Measurements from ENCODE around the gene TRABD2B.
"Not testable (repeated sequence)": the region's sequence is repeated elsewhere in the genome, so short reads cannot be mapped to it uniquely, and the experiment has no call there.

Gene TRABD2B

DNA sequence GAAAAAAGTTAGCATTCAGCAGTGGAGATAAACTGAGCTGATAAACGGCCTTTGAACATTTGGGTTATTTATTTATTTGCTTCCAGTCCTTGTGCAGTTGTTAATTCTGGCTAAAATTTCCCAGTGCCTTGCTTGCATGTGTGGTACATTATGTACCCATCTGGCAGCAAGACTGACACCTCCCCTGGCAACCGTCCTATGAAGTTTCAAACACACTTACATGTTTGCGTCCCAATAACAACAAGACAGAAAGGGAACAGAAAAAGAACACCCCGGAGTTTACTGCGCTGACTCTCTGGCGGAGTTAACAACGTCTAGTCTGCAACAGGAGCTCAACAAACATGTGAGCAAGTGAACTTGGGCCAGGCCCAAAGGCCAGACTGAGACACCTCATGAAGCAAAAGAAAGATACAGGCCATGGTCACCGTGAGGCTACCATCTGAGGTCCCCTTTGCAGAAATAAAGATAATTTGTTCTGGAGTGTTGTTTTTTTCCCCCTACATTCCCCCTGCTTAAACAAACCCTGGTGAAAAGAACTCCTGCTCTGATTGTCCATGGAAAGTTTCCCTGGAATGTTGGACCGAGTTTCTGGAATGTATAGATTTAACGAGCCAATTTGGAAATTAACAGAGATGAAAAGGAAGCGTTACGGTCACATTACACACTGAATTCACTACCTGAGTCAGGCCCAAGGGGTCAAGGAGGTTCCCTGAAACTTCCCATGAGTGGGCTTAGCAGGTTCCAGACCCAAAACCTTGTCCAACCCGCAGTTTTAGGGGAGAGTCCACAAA is 33.4 kb downstream of the TRABD2B start:
- no peak for DNase-seq

DNA sequence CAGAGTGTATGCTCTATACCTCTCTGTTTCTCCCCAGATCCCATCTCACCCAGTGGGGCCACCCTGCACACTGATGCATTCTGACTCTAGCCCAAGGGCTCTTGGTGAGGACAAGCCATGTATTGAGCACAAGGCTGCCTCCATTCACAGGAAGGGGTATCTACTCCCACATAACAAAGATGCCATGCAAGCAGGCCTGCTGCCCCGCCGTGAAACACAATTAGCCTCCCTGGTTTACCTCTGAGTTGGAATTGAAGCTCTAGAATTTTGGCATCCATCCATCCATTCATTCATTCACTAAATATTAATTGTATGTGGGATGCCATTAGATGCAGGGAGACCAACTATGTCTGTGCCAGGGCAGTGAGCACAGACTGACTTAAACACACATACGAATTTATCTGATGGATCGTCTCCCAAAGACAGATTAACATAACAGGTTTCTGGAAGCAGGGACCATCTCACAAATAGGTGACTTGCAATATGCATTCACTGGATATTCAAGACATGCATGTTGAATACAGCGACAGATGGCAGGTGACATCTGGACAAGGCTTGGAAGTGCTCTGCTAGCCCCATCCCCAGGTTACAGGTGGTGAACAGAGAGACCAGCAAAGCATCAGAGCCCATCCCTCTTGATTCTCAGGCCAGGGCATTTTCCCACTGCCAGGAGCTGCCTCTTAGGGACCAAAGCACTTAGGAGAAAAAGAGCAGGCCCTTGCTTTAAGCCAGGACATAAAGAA is 34.3 kb downstream of the TRABD2B start:
- DNase-seq = no peak

DNA sequence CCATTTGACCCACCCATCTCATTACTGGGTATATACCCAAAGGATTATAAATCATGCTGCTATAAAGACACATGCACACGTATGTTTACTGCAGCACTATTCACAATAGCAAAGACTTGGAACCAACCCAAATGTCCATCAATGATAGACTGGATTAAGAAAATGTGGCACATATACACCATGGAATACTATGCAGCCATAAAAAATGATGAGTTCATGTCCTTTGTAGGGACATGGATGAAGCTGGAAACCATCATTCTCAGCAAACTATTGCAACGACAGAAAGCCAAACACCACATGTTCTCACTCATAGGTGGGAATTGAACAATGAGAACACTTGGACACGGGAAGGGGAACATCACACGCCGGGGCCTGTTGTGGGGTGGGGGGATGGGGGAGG is 35.4 kb downstream of the TRABD2B start:
- DNase-seq = not testable (repeated sequence)

DNA sequence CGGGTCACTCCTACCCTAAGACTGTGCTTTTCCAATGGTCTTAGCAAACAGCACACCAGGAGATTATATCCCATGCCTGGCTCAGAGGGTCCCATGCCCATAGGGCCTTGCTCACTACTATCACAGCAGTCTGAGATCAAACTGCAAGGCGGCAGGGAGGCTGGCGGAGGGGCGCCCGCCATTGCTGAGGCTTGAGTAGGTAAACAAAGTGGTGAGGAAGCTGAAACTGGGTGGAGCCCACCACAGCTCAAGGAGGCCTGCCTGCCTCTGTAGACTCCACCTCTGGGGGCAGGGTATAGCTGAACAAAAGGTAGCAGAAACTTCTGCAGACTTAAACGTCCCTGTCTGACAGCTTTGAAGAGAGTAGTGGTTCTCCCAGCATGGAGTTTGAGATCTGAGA is 40.7 kb downstream of the TRABD2B start:
- DNase-seq = not testable (repeated sequence)

GRCh38 chr1:47953661-47954060 is 43.5 kb downstream of the TRABD2B start:
- DNase-seq = no peak

DNA sequence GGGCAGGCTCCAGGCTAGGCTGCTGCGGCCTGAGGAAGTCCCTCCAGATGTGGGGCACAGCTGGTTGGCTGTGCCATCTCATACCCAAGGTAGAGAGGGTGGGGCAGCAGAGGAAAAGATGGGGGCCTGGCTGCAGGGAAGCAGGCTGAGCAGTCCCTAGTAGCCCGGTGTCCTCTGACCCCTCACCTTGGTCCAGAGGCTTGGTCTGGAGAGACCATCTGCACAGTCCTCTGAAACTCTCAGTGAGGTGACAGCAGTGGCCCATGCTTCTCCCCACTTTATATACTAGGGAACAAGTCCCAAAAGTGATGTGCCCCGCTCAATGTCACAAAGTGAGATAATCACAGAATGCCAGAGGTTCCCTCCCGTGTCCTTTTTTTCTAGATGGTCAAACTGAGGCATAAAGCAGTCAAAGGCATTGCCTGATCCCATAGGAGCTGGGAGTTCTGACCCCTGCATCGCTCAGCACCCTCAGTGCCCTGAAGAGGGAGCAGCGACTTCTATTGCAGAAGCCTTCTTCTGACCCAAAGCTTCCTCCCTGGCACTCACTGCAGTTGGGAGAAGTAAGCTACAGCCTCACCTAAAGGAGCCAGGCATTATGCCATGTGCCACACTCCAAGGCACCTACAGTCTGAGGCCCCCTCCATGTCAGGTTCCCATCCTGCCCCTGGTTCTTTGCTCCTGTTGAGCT is 45.5 kb downstream of the TRABD2B start:
- DNase-seq = no peak

DNA sequence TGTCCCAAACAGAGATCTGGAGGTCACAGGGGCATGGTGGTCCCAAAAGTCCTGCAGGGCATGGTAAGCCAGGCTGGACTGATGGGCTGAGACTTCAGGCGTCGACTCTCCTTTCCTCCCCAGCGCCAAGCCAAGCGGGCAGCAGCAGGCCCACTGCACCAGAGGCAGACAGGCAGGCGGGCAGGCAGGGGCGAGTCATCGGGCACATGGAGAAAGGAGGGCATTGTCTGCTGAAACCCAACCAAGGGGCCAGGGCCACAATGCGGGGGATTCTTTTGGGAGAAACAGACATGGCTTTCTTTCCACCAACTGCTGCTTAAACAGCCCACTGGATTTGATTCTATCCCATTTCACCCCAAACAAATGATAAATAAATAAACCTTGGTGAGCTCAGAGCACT is 46.2 kb downstream of the TRABD2B start:
- DNase-seq = no peak

- DNase-seq = no peak
Measured at GRCh38 chr1:47950471-47950870, 46.7 kb downstream of the TRABD2B start.

DNA sequence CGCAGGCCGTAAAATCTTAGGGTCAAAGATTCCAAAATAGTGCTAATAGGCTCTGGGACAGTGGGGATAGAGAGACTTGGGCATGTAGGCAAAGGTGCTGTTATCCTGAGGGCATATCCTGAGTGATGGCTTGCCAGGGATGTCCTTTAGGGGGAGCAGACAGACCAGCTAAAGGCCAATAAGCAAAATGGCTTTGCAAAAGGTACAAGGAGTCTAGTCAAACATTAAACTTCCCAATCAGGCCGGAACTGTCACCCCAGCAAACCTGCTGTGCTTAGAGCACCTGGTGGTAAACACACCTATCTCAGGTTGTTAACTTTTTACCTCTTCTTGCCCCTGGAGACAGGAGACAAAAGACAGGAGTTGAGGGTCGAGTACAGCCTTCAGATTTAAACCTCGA is 49.1 kb downstream of the TRABD2B start:
- DNase-seq = no peak

- no peak for DNase-seq
Measured at GRCh38 chr1:47947531-47947930, 49.7 kb downstream of the TRABD2B start.

GRCh38 chr1:47944561-47944960 is 52.6 kb downstream of the TRABD2B start:
- no peak for DNase-seq

DNA sequence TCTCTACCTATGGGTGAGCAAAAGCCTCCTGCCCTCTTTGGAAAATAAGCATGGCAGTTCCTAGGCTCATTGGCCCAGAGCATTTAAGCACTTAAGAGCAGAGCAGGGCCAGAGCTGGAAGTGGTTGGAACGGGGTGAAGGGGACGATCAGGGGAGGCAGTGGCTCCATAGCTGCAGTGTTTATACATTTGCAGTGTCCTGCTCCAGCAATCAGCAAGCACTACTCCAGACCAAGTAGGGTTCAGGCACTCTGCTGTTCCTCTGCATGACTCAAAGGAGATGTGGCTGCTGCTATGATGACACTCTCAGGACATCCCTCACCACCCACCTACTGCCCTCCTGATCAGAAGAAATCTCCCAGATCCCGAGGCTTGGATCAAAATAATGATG is 55.0 kb downstream of the TRABD2B start:
- DNase-seq = no peak

DNA sequence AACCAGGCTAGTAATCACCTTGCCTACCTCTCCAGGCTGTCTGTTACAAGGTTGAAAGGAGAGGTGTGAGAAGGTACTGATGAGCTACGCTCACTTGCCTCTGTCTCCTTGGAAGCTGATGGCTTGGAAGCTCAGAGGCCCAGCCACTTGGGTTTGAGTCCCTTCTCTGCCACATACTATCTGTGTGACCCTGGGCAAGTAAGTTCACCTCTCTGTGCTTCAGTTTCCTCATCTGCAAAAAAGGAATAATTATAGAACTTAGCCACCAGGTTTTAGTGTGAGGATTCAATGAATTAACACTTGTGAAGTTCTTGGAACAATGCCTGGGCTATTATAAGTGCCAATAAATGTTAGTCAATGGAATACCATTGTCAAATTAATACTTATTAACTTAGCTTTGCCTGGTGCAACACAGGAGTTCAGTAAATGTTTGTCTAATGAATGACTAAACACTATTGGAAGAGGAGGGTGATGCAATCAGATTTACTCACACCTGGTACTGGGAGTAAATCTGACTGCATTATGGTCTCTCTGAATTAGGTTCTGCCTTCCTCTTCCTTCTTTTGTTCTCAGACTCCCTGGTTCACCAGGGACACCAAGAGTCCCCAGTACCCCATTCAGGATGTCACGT is 55.5 kb downstream of the TRABD2B start:
- no peak for DNase-seq

DNA sequence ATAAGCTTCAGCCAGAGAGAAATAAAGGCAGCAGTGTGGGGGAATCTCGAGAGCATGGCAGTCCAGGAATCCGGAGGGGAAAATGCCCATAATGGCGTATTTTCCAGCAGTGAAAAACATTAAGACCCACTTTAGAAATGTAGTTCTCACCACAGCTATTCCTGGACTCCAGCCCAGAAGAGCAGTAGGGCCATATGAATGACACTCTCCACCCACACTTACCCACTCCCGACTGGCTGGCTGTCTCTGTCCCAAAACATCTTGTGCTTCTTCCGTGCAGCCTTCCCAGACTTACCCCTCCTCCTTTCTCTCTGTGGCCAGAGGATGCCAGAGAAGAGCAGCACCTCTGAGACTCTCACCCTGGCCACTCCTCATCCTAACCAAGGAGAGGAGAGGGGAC is 56.4 kb downstream of the TRABD2B start:
- DNase-seq = no peak

DNA sequence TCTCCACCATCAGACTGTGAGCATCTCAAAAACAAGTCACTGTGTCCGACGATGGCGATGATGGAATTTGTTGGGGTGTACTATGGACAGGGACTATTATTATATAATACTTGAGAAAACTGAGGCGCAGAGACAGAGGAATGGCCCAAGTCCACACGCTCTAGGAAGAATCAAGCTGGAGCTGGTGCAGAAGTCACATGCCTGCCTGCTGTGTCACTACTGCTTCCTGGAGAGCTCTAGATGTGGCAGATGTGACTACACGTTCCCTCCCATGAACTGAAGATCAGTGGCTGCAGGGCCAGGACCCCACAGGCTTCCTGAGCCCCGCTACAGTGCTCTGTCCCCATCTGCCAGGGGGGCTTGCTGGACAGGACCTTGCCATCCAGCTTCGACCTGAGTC is 56.9 kb downstream of the TRABD2B start:
- DNase-seq = no peak

DNA sequence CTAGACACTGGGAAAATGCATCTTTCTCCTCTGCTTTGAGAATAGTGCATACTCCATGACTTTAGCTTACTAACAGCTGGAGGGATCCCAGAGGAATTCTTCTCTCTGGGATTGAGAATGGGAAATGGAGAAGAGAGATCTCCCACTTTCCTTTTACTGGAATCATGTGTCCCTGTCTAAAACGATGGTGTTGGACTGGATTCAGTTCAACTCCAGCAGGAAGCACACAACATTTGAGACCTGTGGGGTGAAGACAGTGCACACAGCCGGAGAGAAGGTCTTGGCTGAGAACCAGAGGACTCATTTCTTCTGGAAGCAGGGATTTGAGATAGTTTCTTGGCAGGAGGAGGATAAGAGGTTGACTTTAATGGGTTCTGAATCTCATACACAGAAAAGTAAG is 58.7 kb downstream of the TRABD2B start:
- no peak for DNase-seq

GRCh38 chr1:47937586-47938254 is 59.5 kb downstream of the TRABD2B start:
- DNase-seq = no peak

DNA sequence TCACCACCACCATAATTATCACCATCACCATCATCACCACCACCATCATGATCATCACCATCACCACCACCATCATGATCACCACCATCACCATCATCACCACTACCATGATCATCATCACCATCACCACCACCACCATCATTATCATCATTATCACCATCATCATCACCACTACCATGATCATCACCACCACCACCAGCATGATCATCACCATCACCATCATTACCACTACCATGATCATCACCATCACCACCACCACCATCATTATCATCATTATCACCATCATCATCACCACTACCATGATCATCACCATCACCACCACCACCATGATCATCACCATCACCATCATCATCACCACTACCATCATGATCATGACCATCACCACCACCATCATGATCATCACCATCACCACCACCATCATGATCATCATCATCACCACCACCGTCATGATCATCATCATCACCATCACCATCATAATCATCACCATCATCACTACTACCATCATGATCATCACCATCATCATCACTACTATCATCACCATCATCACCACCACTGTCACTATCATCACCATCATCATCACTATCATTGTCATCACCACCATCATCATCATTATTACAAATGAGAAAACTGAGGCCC is 60.2 kb downstream of the TRABD2B start:
- no peak for DNase-seq

DNA sequence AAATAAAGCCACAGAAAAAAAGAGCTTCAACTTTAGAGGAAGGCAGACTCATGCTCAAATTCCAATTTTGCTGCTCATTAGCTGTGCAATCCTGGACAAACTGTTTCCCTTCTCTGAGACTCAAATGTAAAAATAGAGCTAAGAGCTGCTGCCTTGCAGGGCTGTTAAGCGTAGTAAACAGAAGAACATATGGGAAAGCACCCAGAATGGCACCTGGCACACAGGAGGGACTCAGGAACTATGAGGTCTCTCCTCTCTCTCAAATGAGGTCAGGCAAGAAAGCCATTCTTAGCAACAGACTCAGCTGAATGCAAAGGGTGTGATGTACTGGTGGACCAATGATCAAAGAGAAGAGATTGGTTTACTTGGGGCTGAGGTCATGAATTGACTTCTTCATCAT is 61.3 kb downstream of the TRABD2B start:
- no peak for DNase-seq

GRCh38 chr1:47935163-47935562 is 62.0 kb downstream of the TRABD2B start:
- no peak for DNase-seq

GRCh38 chr1:47934243-47934805 is 62.9 kb downstream of the TRABD2B start:
- DNase-seq = no peak

GRCh38 chr1:47932743-47933142 is 64.4 kb downstream of the TRABD2B start:
- no peak for DNase-seq

Measured in stimulated activated naive CD4-positive, alpha-beta T cell (primary cell).